ENCODE results near the gene TP53AIP1. TPM values are rescaled to one million over a fixed set of nuclear protein-coding genes. Genes with fewer than 3 reads are reported as not detected.
A peak's percentile ranks its signal among the peaks of the same experiment; 100 is the strongest.

Gene TP53AIP1
- total and polyA plus RNA-seq, 2 of the 8 experiments (the other 6 are each of a cell fraction or from before 2014, with no cell fraction given), result 0.03 TPM; not detected in 1

DNA sequence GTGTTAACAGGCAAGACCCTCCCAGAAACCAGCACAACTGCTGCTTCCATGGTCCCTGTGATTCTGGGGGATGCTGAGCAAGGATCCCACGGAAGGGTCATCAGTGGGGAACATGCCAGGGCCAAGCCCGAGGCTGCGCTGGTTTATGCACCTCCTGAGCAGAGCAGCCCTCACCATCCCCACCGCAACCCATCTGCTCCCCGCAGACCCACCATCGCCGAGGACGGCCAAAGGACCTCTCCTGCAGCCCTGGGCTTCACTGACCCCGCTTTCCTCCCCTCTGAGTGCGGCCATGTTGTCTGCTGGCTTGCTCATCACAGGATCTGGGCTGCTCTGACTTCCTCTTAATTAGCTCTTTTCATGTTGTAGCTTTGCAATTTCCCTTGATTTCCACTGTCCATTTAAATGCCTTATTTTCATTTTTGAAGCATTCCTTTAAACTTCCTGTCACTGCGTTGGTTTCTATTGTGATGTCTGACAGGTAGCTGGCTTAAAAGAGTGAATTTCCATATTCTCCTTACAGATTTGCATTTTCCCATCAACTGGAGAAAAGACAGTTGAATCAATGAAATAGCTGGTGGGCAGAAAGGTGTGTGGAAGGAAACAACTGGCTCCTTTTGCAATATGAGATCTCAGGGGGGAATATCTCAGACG, 14.9 kb downstream of the TP53AIP1 start:
- Histone ChIP-seq H4K8ac (ENCODE audit: extremely low read depth, insufficient read depth, low read length) (no peak overlapping the region), H3K23me2 (ENCODE audit: low read depth, low read length) (no peaks in the 10 kb centered on the region), H2AK5ac (ENCODE audit: low read depth, low read length) (no peak overlapping the region), H2BK12ac (ENCODE audit: low read depth, low read length) (no peak overlapping the region; the same call in 1 of the 2 replicates), H4K5ac (ENCODE audit: insufficient read length, low read depth, low read length) (no peak overlapping the region), H3K18ac (ENCODE audit: extremely low read depth, low read length) (no peak overlapping the region), H3K4me1 (replicated peaks in 1 of 4; ENCODE audit: control insufficient read depth in 3 of 4, insufficient read depth in 4 of 4, low read length in 3 of 4) (peaks cover 5 to 41% (median 17%) of the 10 kb centered on the region in 4 experiments), H3K23ac (ENCODE audit: insufficient read length) (no peak overlapping the region), H3K9ac (replicated peaks in 1 of 4; ENCODE audit: extremely low read depth in 1 of 4, low read depth in 3 of 4, low read length in 3 of 4) (no peak overlapping the region), H3K4me2 (ENCODE audit: insufficient read depth in 1 of 2, low read depth in 2 of 2, low read length in 2 of 2) (0 out of 4 replicates have a peak overlapping the region, but pooled peaks of 1 of the 2 experiments have one; percentile 28), H4K91ac (replicated peaks; ENCODE audit: insufficient read length, low read length) (no peak overlapping the region), H3K27me3 (replicated peaks in 1 of 4; ENCODE audit: control insufficient read depth in 3 of 4, extremely low read depth in 1 of 4, insufficient read depth in 3 of 4, low read length in 3 of 4) (peaks cover 2 to 50% (median 39%) of the 10 kb centered on the region in 4 experiments), H3K79me2 (ENCODE audit: control insufficient read depth in 1 of 2, insufficient read depth in 2 of 2, low read length in 2 of 2) (no peaks in the 10 kb centered on the region), H3K9me3 (ENCODE audit: insufficient read depth in 2 of 2, low read depth in 1 of 2, low read length in 1 of 2) (no peaks in the 10 kb centered on the region), H2AFZ (ENCODE audit: low read length) (no peak overlapping the region), H3K4me3 (ENCODE audit: extremely low read depth in 1 of 4, insufficient read depth in 2 of 4, low read depth in 3 of 4, low read length in 4 of 4) (no peak overlapping the region), H2BK120ac (replicated peaks; ENCODE audit: low read depth, low read length) (no peak overlapping the region), H3K79me1 (ENCODE audit: low read depth, low read length) (no peaks in the 10 kb centered on the region), H2BK5ac (ENCODE audit: low read depth, low read length) (no peak overlapping the region; the same call in 1 of the 2 replicates), H3K27ac (ENCODE audit: low read depth, low read length) (no peak overlapping the region), H2BK15ac (ENCODE audit: low read length) (no peak overlapping the region), H3K14ac (ENCODE audit: insufficient read length) (no peak overlapping the region), H3K4ac (replicated peaks; ENCODE audit: insufficient read length, low read depth, low read length) (peak overlapping the region; percentile 47), H4K20me1 (replicated peaks in 1 of 2; ENCODE audit: control insufficient read depth in 1 of 2, insufficient read depth in 2 of 2, low read length in 2 of 2) (no peaks in the 10 kb centered on the region), H2BK20ac (ENCODE audit: low read length) (peak overlapping the region; percentile 83; the same call in 1 of the 2 replicates), H3K36me3 (ENCODE audit: control insufficient read depth in 2 of 4, insufficient read depth in 4 of 4, low read length in 3 of 4) (no peaks in the 10 kb centered on the region), H3K56ac (replicated peaks; ENCODE audit: insufficient read length, low read depth, low read length) (no peak overlapping the region)
- POLR2A ChIA-PET (ENCODE audit: partially characterized antibody), result no interaction called here
- DNase-seq (ENCODE audit: low read depth in 1 of 2, low spot score in 2 of 2) (no peak), FAIRE-seq (no peak)
- TF ChIP-seq EZH2 (IDR thresholded peaks at IDR 0.05; ENCODE audit: low read depth, low read length, severe bottlenecking) (no peak), RAD21 (IDR thresholded peaks at IDR 0.05 in 1 of 2, conservative IDR thresholded peaks at IDR 0.05 in 1 of 2; ENCODE audit: low read depth in 2 of 2, low read length in 2 of 2) (no peak), SP1 (IDR thresholded peaks at IDR 0.05; ENCODE audit: low read depth, low read length) (no peak), YY1 (IDR thresholded peaks at IDR 0.05; ENCODE audit: low read depth, low read length) (peak; percentile 72; the same call in 1 of the 2 replicates)
- CTCF ChIA-PET (ENCODE audit: partially characterized antibody), result interaction anchor here (0.9 to 7.8 kb wide), 15 partner anchors 10 to 102 kb away, joined by 3 to 77 read pairs (median 6); partner anchors contain the start of genes KCNJ5 and TP53AIP1
- 53% methylated on average over 12 of the region's 12 CpGs; no CpG with 5 or more reads in 1 of the 2 experiments for WGBS, 2 experiments (ENCODE audit: extremely low coverage in 1 of 2, insufficient coverage in 1 of 2, insufficient read length in 1 of 2, insufficient replicate concordance in 2 of 2, low coverage in 1 of 2, low lambda C conversion rate in 2 of 2, missing lambda C conversion rate in 1 of 2)

All from H1 (cell line).